NCI-H2196 (cell line): Measurements from ENCODE around the gene GMDS.

Source experiments
- DNase-seq: peaks from one replicate; lab custom pipeline; 2025; ENCODE audit not compliant: unreplicated experiment; lab: John Stamatoyannopoulos, UW

The GMDS gene

DNA sequence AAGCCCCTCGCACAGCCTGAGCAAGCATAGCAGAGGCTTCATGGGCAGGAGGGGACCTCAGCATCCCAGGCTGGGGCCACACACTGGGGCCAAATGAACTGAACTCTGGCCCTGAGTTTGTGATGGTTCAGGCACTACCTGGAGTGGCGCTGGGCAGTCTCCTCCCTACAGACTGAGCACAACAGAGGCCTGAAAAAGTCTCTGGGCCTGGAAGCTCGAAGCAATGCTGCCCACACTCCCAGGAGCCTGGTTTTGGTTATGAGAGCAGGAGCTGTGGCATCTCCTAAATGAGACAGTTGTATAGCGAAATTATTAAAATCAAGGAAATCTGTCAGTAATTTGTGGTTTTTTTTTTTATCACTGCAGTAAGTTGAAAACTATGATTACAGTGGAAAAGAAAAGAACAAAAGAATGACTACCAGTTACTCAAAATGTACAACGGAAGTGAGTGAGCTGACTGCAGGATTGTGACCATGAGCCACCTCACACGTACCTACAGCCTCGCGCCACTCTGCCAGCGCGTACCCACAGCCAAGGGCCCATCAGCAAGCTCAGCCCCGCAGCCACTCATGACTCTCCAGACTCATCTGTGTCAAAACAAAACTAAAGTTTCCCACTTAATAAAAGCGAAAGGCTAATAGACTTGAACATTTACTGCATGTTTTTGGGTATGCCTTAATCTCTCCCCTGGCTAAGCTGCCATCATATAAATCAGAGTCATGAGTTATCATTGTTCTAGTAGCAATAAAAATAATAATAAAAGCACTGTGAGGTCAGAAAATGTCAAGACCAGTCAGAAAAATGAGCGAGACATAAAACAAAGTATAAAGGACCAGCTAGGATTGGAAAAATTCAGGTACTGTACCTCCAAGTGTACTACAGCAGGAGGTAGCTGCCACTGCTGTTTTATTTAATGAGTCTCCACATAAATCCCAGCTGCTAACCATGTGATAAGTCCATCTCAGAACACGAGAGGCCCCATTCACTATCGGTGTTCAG is 458.7 kb downstream of the GMDS start:
- no peak for DNase-seq

DNA sequence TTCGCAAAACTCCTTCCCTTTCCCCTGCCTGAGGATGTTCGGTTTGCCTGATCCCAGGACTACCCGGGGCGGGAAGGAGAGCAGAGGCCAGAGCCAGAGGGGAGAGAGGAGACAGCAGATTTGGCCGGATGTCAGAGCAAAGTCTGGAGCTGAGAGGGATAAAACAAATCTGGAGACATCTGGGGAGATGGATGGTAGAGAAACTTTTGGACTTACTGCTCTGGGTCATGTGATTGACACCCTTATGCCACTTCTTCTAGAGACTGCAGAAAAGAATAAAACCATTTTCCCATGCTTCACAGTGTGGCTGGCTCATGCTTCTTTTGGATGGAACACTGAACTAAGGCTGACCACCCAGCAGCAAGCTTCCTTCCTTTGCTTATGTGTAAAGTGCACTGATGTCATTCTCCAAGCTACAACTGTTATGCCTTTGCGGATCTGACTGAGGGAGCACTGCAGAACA is 461.0 kb downstream of the GMDS start:
- DNase-seq = no peak

DNA sequence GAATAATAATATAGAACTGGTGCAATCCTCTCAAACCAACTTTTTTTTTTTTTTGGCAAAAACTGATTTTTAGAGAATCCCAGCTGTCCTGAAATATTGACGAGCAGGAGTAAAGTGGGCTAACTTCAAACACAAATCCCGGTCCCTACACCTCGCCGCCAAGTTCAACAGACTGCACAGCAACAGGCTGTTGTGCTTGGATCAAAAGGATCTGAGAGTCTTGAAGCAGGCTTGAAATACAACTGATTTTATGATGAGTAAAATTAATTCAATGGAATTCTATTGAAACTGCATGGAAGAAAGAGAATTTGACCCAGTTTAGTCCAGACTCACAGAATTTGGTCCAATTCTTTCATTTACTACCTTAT is 463.6 kb downstream of the GMDS start:
- DNase-seq = no peak

DNA sequence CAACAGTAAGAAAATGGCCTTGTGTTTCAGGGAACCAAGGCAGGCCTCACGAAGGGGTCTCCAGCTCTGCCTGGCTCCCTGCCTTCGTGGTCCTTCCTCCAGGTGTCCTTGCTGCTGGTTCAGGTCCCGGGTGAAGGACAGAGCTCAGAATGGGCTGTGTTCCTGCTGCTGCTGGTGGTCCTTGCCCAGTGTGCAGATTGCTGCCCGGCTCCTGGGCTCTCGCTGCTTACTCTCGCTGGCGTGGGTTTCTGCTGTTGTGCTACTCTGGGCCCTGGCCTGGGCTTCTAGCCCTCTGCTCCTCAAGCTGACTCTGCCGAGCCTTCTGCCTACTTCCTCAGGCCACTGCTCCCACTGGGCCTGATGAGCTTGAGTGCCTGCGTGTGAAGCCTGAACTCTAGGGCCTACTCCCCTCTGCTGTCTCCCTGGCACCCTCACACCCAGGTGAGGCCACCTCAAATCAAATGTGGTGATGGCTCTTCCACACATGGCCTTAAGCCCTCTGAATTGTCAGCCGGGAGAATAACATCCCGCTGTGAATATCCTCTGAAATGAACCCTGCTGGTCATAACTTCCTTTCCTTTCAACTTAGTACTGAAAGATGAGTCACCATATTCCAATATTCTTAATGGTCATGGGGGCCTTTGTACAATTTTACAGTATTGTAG is 464.1 kb downstream of the GMDS start:
- DNase-seq = no peak

DNA sequence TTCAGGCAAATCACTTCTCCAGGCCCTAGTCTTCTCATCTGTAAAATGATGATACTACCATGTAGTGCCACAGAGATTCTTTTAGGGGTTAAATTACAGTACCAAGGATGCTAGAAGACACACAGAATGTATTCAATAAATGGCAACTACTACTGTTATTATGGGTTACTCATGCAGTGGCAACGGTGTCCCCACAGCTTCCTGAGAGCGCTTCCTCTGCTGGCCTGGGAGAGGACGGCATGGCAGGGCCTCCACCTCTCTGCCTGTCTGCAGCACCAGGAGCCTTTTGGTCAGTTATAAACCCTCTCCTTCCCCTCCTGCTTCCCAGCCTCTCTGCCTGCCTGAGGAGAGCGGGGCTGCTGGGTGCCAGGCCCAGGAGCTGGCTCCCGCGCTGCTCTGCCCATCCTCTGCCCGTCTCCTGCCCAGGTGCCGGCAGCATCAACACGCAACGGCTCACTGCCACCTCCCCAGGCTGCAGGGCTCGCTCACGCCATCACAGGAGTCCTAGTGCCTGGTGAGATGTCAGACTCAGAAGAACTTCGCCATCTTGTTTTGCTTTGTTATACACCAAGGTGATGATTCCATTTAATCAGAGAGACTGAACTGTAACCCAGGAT is 465.0 kb downstream of the GMDS start:
- DNase-seq = no peak

DNA sequence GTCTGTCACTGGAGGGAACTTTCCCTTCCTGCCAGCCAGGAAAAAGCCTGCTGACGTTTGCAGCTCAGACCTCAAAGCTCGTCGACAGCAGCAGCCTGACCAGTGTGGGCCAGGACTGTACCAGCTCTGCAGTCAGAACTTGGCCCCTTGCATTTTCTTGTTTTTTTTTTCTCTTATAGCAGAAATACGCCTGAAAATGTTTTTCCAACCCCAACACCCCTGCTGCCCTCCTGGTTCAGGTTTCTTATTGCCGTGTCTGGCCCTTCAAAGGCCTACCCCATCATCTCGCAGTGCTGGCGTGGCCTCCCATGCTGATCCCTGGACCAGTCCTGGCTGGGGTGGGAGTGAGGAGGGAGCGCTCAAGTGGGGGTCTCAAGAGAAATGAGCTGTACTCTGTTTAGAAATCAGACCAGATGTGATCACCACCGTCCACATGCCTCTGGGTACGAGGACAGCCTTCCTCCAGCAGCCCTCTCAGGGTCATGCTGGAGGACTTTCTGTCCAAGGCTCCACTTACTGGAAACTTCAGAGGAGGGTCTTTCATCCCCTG is 466.6 kb downstream of the GMDS start:
- DNase-seq = no peak

DNA sequence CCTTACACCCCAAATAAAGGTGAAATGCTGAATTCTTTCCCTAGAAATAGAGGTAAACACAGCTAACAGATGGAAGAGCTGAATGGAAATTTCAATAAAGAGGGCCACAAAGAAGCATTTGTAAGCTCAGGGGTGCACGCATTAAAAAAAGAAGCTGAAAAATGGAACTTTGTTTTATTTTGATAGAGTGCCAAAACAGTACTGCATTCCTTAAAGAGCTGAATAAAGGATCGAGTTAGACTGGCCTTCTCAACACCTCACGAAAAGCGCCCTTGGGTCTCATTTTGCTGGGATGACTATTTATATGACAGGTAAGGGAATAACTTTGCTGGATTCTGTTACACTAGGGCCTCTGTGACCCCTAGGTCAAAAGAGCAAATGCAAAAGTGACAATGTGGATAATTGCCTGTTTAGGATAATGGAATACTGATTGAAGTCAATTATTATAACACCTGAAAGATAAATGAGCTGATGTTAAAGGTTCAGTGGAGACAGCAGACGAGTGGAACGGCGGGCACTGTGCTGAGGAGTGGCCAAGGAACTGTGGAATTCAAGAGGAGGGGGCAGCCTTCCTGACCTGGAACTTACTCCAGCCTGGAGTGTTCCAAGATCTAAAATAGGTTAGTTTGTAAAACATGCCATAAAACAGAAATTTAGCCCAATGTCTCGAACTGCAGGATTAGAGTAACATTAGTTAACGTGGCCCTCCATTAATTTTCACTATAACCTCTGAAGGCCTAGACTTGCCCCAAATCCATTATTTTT is 467.3 kb downstream of the GMDS start:
- DNase-seq = no peak

DNA sequence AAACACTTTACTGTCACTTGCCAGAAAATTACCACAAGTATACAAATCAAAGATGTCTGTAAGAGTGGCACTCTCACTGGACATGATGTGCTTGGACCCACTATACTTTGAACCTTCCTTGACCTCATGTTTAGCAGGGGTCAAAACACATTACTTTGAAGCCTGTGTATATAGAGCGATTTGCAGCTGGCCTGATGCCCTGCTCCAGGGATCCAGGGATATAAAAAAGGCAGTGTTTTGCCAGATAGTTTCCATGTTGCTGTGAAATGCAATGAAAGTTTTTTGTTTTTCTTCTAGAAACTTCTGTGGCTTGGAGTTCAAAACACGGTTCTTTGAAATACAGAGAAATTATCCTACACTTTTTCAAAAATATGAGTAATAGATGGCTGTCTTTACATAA is 470.0 kb downstream of the GMDS start:
- DNase-seq = no peak

DNA sequence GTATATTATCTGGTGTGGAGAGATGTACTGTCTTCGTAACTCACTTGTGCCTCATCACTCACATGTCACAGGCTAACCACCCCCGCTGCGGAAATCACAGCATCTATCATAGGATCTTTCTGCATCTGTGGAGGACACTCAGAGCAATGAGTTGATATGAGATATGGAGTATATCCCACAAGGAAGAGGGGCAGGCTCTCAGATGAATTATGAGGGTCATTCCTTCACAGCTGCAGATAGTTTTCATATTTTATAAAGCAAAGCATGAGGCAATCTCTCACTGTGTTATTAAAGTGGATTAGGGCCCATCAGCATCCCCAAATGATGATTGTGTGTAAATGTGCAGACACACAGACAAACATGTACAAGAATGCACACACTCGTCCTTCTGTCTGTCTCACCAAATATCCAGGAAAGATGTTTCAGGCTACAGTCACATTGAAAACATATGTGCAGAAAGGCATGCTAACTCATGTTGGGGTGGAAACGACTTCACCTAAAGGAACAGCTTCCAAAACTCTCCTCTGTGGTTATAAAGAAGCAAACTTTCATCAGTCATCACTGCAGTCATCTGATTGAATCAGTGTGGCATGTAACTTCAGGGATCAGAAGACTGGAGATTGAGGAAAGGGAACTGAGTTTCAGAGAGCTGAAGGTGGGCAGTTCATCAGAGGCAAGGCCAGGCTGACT is 471.0 kb downstream of the GMDS start:
- no peak for DNase-seq

DNA sequence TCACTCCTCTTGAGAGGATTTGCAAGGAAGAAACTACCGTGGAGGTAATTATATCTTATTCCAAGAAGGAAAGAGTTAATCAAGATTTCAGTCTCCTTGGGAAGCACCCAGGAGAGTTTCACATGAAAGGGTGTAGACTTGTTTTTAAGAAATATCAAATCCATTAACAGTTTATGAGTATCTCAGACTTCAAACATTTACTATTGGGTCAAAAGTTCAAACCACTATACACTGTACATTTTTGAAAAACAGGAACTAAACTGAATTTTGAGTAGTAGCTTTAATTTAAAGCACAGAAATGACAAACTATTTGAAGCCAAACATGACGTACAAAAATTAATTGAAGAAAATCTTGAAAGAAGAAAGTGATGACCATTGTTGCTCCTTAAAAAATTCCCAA is 471.7 kb downstream of the GMDS start:
- no peak for DNase-seq

DNA sequence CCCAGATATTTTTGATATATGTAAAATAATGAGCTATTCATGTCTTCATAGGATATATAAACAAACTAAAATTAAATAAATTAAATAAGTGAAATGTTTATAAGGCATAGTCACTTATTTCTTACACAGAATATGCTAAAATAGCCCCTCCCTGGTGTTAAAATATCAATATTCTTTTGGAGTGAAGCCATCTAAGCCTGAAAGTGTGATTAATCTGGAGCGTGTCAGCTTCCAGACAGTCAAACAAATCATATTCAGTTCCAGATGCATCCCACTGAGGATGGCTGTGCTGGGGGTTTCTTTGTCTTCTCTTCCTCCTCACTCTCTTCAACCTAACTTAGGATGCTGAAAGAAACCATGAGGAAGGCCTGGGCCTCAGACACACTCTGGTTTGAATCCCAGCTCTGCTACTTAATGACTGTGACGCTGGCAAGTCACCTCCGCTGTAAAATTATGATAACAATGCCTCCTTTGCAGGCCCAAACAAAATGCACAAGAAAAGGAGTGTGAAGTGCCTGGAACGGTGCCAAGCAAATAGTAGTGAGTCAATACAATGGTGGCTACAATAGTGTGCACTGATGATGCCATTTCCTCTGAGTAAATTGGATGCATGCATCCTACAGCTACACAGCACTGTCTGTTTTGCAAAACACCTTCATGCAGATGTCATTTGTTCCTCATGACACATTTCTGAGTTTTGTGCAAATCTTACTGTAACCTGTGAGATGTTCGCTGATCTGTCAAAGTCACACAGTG is 474.3 kb downstream of the GMDS start:
- peak; percentile 28 for DNase-seq

DNA sequence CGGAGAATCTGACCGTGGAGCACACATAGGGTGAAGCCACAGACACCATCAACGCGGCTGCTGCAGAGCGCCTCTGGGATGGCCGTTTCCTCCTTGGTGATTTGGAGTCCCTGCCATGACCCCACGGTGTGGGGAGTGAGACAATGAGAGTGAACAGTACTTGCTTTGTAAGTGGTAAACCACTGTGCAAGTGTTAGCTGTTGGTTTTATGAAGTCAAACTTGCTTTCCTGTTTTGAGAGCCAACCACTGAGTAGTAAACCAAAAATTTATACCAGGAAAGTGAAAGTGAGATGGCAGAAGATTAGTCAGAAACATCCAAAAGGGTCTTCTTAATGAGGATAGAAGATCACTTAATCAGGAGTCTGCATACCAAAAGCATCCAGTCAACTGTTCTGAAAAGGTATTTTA is 475.0 kb downstream of the GMDS start:
- DNase-seq = no peak

DNA sequence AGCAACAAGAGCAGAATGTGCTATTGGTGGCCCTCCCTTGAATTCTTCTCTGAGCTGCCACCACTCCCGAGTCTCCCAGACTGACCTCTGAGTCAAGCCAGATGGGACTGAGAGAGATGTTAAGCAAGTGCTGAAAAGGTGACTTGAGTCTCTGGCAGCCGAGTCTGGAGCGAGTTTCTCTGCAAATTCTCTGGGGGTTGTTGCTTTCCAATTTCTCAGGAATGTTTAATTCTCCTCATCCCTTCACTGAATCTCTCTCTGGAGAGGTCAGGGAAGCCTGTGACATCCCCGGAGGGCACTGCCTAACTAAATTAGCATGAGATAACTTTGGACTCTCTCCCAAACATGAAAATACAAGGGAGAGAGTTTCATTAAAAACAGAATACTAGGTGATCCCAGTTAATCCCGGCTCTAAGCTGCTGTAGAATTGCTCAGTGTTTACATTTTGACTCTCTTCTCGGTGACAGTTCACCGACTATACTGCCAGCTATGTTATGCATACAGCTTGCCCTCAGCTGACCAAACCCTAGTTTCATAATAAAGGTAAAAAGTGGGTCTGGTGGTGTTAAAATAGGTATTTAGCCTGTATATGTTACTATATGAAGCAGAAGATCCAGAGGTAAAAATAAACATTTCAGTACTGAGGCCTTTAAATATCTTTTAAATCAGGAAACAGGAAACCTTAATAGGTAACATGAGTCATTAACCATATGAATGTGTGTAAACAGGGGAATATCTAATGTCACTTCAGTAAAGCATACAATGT is 477.7 kb downstream of the GMDS start:
- no peak for DNase-seq

DNA sequence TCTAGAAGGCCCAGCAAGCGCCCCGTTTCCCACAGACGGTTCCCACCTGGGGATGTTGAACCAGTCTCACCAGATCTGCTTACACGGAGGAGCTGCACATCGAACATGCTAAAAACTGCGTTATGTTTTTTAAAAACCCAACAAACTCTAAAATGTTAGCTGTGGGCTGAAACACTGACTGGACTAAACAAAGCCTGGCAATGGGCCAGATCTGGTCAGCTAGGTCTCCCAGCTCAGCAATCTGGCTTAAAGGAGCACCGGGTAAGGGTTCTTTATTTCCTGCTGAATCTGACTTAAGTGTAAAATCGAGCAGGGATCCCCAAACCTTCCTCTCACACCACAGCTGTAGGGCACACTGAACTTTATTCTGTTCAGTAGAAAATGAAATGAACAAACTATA is 478.8 kb downstream of the GMDS start:
- peak; percentile 22 for DNase-seq

DNA sequence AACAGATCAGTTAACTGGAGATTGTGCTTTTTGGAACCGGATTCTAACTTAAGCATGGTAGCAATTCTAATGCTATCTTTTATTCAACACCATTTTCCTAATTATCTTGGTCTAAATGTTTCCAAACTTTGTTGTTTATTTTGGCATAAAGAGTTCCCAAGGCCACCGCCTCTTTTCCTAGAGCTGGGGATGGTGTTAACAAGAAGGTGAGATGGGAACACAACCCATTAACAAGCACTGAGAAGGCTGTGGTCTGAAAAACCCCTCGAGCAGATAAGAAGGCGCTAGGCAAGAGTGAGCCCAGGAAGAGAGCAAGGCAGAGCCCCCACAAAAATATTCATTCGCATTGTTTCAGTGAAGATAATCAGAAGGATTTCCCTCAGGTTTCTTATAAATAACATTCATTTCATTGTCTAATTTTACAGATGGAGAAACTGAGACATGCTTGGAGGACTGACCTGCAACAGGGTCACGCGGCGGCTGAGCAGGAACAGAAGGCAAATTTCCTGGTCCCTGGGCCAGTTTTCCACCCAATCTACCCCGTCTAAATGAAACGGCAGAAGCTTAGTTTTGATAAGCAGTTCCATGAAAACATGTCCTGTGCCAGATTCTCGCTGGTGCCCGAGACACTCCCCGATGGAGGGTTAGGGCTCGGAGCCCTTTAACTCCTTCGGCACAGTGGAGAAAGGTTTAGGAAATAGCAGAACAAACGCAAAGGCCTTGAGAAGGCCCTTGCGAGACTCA is 480.1 kb downstream of the GMDS start:
- no peak for DNase-seq

DNA sequence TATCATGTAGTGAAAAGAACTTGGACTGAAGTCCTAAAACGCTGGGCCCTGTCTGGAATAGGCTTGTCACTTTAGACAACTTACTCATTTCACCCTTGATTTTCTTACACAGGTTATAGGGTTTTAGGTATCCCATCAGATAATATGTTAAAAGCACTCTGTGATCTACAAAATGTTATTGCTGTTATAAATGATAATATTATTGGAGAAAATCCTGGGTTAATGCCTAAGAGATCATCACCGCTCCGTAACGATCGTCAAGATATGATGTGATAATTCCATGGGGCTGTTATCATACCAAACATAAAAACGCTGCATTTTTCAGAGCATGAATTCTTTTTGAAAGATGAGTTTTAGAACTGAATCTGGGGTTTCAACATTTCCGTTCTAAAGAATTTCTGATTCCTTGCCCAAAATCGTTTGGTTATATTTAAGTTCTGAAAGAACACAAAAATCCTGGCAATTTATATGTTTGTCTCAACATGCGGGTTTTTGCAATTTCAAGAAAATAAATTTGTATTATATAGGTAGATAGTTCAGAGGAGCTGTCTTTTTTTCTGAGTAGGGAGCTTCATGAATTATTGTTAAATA is 480.9 kb downstream of the GMDS start:
- DNase-seq = no peak

DNA sequence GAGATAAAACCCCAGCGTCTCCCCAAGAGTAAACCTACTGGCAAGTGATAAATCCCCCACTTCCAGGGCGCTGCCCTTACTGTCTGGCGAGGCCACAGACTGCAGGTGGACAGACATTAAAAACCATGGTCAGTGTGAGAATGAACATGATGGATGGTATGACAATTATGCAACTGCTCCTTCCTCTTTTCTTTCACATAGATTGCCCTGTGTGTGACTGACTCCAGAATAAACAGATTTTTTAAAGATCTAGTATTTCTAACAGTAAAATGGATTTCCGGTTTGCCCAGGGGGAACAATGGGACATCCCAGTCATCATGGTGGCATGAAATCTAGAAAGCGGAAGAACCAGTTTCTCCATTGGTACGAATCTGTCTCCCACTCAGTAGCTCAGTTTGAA is 482.0 kb downstream of the GMDS start:
- DNase-seq = no peak

DNA sequence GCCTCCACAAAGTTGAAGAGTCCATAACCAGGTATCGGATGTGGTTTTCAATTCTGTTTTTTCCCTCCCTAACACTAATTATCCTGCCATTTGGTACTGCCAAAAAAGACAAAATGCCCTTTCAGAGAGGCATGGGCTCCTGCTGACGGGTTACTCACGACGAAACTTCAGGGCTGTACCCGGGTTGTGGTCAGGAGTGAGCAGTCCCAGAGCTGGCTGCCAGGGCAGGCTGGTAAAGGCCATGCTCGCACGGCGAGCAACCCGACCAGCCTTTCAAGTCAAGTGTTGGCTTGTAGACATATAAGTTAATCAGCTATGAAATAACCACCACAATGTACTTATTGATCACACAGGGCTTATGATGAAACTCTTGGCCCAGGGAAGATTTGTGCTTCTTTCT is 483.2 kb downstream of the GMDS start:
- no peak for DNase-seq
